NCI-H2227 (cell line): ENCODE results near the gene DUSP22.

Experiments
- DNase-seq: peaks from one replicate; lab custom pipeline; 2025; ENCODE audit not compliant: unreplicated experiment; lab: John Stamatoyannopoulos, UW

The DUSP22 gene

GRCh38 chr6:349491-349921, 57.2 kb downstream of the DUSP22 start:
- DNase-seq: no peak

GRCh38 chr6:350371-350770, 58.1 kb downstream of the DUSP22 start:
- DNase-seq: no peak

- DNase-seq: no peak
Observed at GRCh38 chr6:351011-351866, 59.0 kb downstream of the DUSP22 start.

GRCh38 chr6:351867-352289, 59.6 kb downstream of the DUSP22 start:
- no peak for DNase-seq

GRCh38 chr6:352474-352873, 60.2 kb downstream of the DUSP22 start:
- DNase-seq: no peak

GRCh38 chr6:352896-353470, 60.7 kb downstream of the DUSP22 start:
- no peak for DNase-seq

- DNase-seq: no peak
Observed at GRCh38 chr6:353642-354614, 61.6 kb downstream of the DUSP22 start.

GRCh38 chr6:354631-355280, 62.5 kb downstream of the DUSP22 start:
- DNase-seq: no peak

- no peak for DNase-seq
Observed at GRCh38 chr6:355373-356208, 63.3 kb downstream of the DUSP22 start.

- DNase-seq: no peak
Observed at GRCh38 chr6:356828-357251, 64.6 kb downstream of the DUSP22 start.

GRCh38 chr6:357261-357790, 65.0 kb downstream of the DUSP22 start:
- DNase-seq: no peak

- DNase-seq: no peak
Observed at GRCh38 chr6:357791-358341, 65.6 kb downstream of the DUSP22 start.

- no peak for DNase-seq
Observed at GRCh38 chr6:358432-358831, 66.1 kb downstream of the DUSP22 start.

GRCh38 chr6:358847-359246, 66.6 kb downstream of the DUSP22 start:
- DNase-seq: no peak

GRCh38 chr6:359261-360035, 67.2 kb downstream of the DUSP22 start:
- DNase-seq: no peak

- DNase-seq: no peak
Observed at GRCh38 chr6:360349-360748, 68.1 kb downstream of the DUSP22 start.

GRCh38 chr6:360764-361373, 68.6 kb downstream of the DUSP22 start:
- DNase-seq: no peak

- DNase-seq: no peak
Observed at GRCh38 chr6:361411-362132, 69.3 kb downstream of the DUSP22 start.
